ENCODE results near the gene VCPKMT.

- TF ChIP-seq CTCF (IDR thresholded peaks at IDR 0.05): no peak
- no peak for TF ChIP-seq POLR2A (IDR thresholded peaks at IDR 0.05)
- TF ChIP-seq EP300 (IDR thresholded peaks at IDR 0.05): no peak
- no peak for TF ChIP-seq POLR2AphosphoS5 (IDR thresholded peaks at IDR 0.05)
These were observed 5.9 kb downstream of the VCPKMT start for GRCh38 chr14:50110323-50111037.

All from sigmoid colon (tissue), 4 donors.